Neural crest cell (in vitro differentiated cells): ENCODE measurements around the gene PRKAG2. TPM values are rescaled to one million over a fixed set of nuclear protein-coding genes. Genes with fewer than 3 reads are reported as not detected.

Experiments used
- DNase-seq: peaks from one replicate; pipeline ENCODE4 v3.0.0; 2021; ENCODE audit warnings: low read depth, mixed read lengths, low spot score
- H3K27ac Mint-ChIP-seq: one replicate; pipeline ENCODE4 v1.8.0; 2021; ENCODE audit warnings: mild to moderate bottlenecking, mixed read lengths; ENCODE audit not compliant: unreplicated experiment
- H3K27me3 Mint-ChIP-seq: 2 replicates; pipeline ENCODE4 v1.8.0; 2021; ENCODE audit warnings: low read depth, mild to moderate bottlenecking, mixed read lengths
- H3K36me3 Mint-ChIP-seq: 2 replicates; pipeline ENCODE4 v1.8.0; 2021; ENCODE audit warnings: low read depth, mild to moderate bottlenecking, mixed read lengths
- H3K4me1 Mint-ChIP-seq: 2 replicates; pipeline ENCODE4 v1.8.0; 2021; ENCODE audit warnings: mixed read lengths
- H3K4me3 Mint-ChIP-seq: one replicate; pipeline ENCODE4 v1.8.0; 2021; ENCODE audit warnings: mild to moderate bottlenecking, mixed read lengths
- H3K9me3 Mint-ChIP-seq: 2 replicates; pipeline ENCODE4 v1.8.0; 2021; ENCODE audit warnings: mixed read lengths
- CTCF ChIP-seq: fragments of 200-600 bp; sonication (generic); conservative IDR thresholded peaks from 2 replicates; pipeline ENCODE4 v1.5.0; 2021; ENCODE audit warnings: antibody characterized with exemption, mild to moderate bottlenecking
- total RNA-seq: library from RNA; stranded (reverse); gene quantifications from 2 replicates; pipeline ENCODE4 v1.2.1, GENCODE V29; 2021

PRKAG2 gene
- total RNA-seq, 1 donor from 2014 or later = 12.5 TPM

GRCh38 chr7:151507806-151508205, 369.1 kb downstream of the PRKAG2 start:
- Mint-ChIP-seq H3K4me3 (no peak overlapping the region), H3K27ac (no peak overlapping the region), H3K27me3 (no peaks in the 10 kb centered on the region), H3K36me3 (peaks cover 8% of the 10 kb centered on the region), H3K4me1 (peaks cover 41% of the 10 kb centered on the region), H3K9me3 (peaks cover 4% of the 10 kb centered on the region)
- TF ChIP-seq CTCF = no peak
- no peak for DNase-seq

- no peak overlapping the region for H3K27ac Mint-ChIP-seq
- H3K4me3 Mint-ChIP-seq = no peak overlapping the region
- no peak for DNase-seq
- peaks cover 4% of the 10 kb centered on the region for H3K9me3 Mint-ChIP-seq
- no peaks in the 10 kb centered on the region for H3K27me3 Mint-ChIP-seq
- no peak for TF ChIP-seq CTCF
- peaks cover 4% of the 10 kb centered on the region for H3K36me3 Mint-ChIP-seq
- peaks cover 36% of the 10 kb centered on the region for H3K4me1 Mint-ChIP-seq
Measured at GRCh38 chr7:151506901-151507382, 370.0 kb downstream of the PRKAG2 start.

Other genes with a start within 250 kb of the PRKAG2 start
- not detected in 2 replicates for gene GALNTL5, start 79.3 kb upstream of the PRKAG2 start, total RNA-seq
- gene GALNT11, start 148.6 kb upstream of the PRKAG2 start, total RNA-seq = 30.6 and 33.7 TPM in 2 replicates